GM12864 (cell line): Measurements from ENCODE around the gene CCDC3.

Experiments used
- DNase-seq: peaks from one replicate; pipeline ENCODE4 v3.0.0-alpha.2; 2011; ENCODE audit warnings: low read depth
- H3K4me3 ChIP-seq: 2 replicates; pipeline ENCODE4 v1.5.1; 2011; ENCODE audit warnings: mild to moderate bottlenecking, low read depth, low read length, control low read depth
- TF ChIP-seq, protein P1 (sequence below): IDR thresholded peaks from 2 replicates; pipeline ENCODE4 v1.5.1; 2011; ENCODE audit warnings: low read depth, mild to moderate bottlenecking, moderate library complexity, low read length, control low read depth, inconsistent platforms; ENCODE audit errors: missing control alignments

The CCDC3 gene

GRCh38 chr10:12974491-12975199 is 26.9 kb downstream of the CCDC3 start:
- DNase-seq, result no peak
- no peak overlapping the region for H3K4me3 ChIP-seq
- TF ChIP-seq, protein P1, sequence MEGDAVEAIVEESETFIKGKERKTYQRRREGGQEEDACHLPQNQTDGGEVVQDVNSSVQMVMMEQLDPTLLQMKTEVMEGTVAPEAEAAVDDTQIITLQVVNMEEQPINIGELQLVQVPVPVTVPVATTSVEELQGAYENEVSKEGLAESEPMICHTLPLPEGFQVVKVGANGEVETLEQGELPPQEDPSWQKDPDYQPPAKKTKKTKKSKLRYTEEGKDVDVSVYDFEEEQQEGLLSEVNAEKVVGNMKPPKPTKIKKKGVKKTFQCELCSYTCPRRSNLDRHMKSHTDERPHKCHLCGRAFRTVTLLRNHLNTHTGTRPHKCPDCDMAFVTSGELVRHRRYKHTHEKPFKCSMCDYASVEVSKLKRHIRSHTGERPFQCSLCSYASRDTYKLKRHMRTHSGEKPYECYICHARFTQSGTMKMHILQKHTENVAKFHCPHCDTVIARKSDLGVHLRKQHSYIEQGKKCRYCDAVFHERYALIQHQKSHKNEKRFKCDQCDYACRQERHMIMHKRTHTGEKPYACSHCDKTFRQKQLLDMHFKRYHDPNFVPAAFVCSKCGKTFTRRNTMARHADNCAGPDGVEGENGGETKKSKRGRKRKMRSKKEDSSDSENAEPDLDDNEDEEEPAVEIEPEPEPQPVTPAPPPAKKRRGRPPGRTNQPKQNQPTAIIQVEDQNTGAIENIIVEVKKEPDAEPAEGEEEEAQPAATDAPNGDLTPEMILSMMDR, result no peak

DNA sequence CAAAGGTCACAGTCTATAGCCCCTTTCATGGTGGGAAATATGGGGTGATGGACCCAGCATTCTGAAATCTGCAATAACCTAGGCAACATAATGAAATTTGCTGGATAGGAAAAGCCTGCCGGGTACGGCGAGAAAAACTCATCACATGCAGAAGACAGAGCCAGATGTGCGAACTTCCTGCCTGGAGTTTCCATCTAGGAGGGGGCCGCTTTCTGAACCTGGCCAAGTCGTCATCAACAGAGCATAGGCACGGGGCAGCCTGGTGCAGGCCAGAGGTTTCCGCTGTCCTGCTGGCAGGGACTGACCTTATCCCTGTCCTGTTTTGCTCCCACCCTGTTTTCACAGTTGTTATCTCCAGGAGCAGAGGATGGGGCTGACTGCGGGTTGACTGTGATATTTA is 27.4 kb downstream of the CCDC3 start:
- no peak for DNase-seq
- no peak overlapping the region for H3K4me3 ChIP-seq
- TF ChIP-seq, protein P1, result no peak

- H3K4me3 ChIP-seq, result no peak overlapping the region
- TF ChIP-seq, protein P1, result no peak
- no peak for DNase-seq
Observed at GRCh38 chr10:12973149-12973718, 28.3 kb downstream of the CCDC3 start.

GRCh38 chr10:12972146-12972545 is 29.4 kb downstream of the CCDC3 start:
- H3K4me3 ChIP-seq, result no peak overlapping the region
- TF ChIP-seq, protein P1, result no peak
- DNase-seq, result no peak

DNA sequence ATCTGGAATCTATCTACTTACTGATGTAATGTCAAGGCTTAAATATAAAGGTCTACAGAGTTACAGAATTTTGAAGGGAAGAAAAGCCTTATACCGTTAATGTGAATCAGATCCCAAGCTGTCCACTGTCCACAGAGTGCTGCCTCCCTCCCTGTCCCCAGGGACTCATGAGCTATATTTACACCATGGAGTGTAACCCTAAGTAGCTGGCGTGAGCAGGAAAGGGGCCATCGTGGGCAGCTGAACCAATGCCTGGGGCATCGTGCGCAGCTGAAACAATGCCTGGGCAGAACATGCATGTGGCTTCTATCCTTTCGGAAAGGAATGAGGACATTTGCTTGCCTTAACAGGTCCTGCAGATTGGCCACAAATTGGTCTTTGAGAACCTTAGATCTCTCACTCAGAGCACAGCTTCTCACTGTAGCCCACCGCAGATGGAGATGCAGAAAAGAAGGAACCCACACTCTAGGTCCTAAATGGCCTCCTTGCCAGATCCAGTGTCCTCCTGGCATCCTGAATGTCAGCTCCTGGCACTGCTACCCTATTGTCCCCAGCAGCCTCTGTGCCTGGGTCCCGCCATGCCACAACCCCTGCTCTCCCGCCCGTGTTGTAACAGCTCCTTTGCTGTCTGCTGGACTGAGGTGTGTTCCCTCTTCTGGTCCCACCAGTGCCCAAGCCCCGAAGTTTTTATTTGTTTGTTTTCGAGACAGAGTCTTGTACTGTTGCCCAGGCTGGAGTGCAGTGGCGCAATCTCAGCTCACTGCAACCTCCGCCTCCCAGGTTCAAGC is 30.3 kb downstream of the CCDC3 start:
- no peak for DNase-seq
- no peak overlapping the region for H3K4me3 ChIP-seq
- TF ChIP-seq, protein P1, result no peak

DNA sequence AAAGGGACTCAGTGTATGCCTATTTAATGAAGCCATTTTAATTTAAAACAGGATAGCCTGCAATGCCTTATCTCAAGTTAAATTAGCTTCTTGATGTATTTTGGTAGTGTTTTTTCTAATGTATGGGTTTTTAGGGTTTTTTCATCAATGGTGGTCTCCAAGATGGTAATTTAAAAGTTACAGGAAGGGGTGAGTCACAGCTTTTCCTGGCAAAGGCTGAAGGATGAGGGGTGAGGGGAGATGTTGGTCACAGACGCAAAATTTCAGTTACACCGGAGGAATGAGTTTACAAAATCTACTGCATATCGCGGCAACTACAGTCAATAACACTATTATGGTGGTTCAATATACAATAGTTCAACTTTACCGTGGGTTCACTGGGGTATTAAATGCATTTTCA is 31.6 kb downstream of the CCDC3 start:
- H3K4me3 ChIP-seq, result no peak overlapping the region
- TF ChIP-seq, protein P1, result no peak
- no peak for DNase-seq
